ENCODE measurements around the gene PTGFRN. TPM values are rescaled to one million over a fixed set of nuclear protein-coding genes. Genes with fewer than 3 reads are reported as not detected.
"Not testable (repeated sequence)": the region's sequence is repeated elsewhere in the genome, so short reads cannot be mapped to it uniquely, and the experiment has no call there.

PTGFRN gene
- total and polyA plus RNA-seq, 10 donors = 1.7 to 17.4 (median 10.6) TPM

GRCh38 chr1:116873680-116874271, 35.9 kb upstream of the PTGFRN start:
- Histone ChIP-seq H3K4me1 (peaks cover 7 to 19% (median 16%) of the 10 kb centered on the region in 6 donors), H3K9me3 (no peaks in the 10 kb centered on the region), H3K4me3 (no peak overlapping the region), H3K27me3 (replicated peaks in 1 of 7) (peaks cover 0 to 22% (median 0%) of the 10 kb centered on the region in 7 donors), H3K27ac (no peak overlapping the region), H3K36me3 (no peaks in the 10 kb centered on the region)
- intact Hi-C loops (cut with DNase I; ENCODE audit: low total_unique reads) = no loop called here
- no peak for TF ChIP-seq POLR2A (IDR thresholded peaks at IDR 0.05)
- no peak for TF ChIP-seq POLR2AphosphoS5 (IDR thresholded peaks at IDR 0.05)
- no peak for TF ChIP-seq CTCF (IDR thresholded peaks at IDR 0.05 in 8 of 11, conservative IDR thresholded peaks at IDR 0.05 in 3 of 11)
- no peak for DNase-seq
- 58 to 82% (median 73%) methylated on average over 6 of the region's 6 CpGs for WGBS, 5 donors

- Histone ChIP-seq H3K36me3 (no peaks in the 10 kb centered on the region), H3K4me1 (peaks cover 12 to 27% (median 23%) of the 10 kb centered on the region in 6 donors), H3K4me3 (no peak overlapping the region), H3K9me3 (no peaks in the 10 kb centered on the region), H3K27me3 (replicated peaks in 1 of 7) (peaks cover 0 to 24% (median 0%) of the 10 kb centered on the region in 7 donors), H3K27ac (no peak overlapping the region)
- DNase-seq = no peak
- WGBS, 5 donors = 80 to 100% (median 84%) methylated on average over 5 to 6 of the region's 6 CpGs
- intact Hi-C loops (cut with DNase I; ENCODE audit: low total_unique reads) = no loop called here
- TF ChIP-seq CTCF (IDR thresholded peaks at IDR 0.05 in 8 of 11, conservative IDR thresholded peaks at IDR 0.05 in 3 of 11) (no peak), POLR2AphosphoS5 (IDR thresholded peaks at IDR 0.05) (no peak), POLR2A (IDR thresholded peaks at IDR 0.05) (no peak)
Measured at GRCh38 chr1:116874733-116875249, 34.9 kb upstream of the PTGFRN start.

- Histone ChIP-seq H3K27me3 (replicated peaks in 1 of 7) (peaks cover 0 to 24% (median 0%) of the 10 kb centered on the region in 7 donors), H3K36me3 (no peaks in the 10 kb centered on the region), H3K27ac (no peak overlapping the region), H3K4me1 (peaks cover 12 to 27% (median 23%) of the 10 kb centered on the region in 6 donors), H3K4me3 (no peak overlapping the region), H3K9me3 (no peaks in the 10 kb centered on the region)
- DNase-seq = no peak
- TF ChIP-seq CTCF (IDR thresholded peaks at IDR 0.05 in 8 of 11, conservative IDR thresholded peaks at IDR 0.05 in 3 of 11) = no peak
- intact Hi-C loops (cut with DNase I; ENCODE audit: low total_unique reads) = no loop called here
- 89 to 94% (median 90%) methylated on average over 14 of the region's 14 CpGs for WGBS, 5 donors
Measured at GRCh38 chr1:116875391-116875790, 34.3 kb upstream of the PTGFRN start.

GRCh38 chr1:116875946-116876345, 33.8 kb upstream of the PTGFRN start:
- H3K4me3 ChIP-seq; intact Hi-C loops (cut with DNase I; ENCODE audit: low total_unique reads); H3K36me3 ChIP-seq; H3K27ac ChIP-seq; DNase-seq; H3K9me3 ChIP-seq: not testable (repeated sequence)
- WGBS, 5 donors = 93 to 99% (median 96%) methylated on average over 6 of the region's 6 CpGs
- Histone ChIP-seq H3K4me1 (peaks cover 12 to 27% (median 23%) of the 10 kb centered on the region in 6 donors), H3K27me3 (replicated peaks in 1 of 7) (peaks cover 0 to 24% (median 0%) of the 10 kb centered on the region in 7 donors)

Data from spleen (tissue), 11 donors.